HFFc6 (cell line): ENCODE measurements around the gene RCL1. TPM values are rescaled to one million over a fixed set of nuclear protein-coding genes. Genes with fewer than 3 reads are reported as not detected.

Experiments used
- DNase-seq: peaks from one replicate; pipeline ENCODE4 v3.0.0-alpha.2; 2018
- H3K27ac Mint-ChIP-seq: 2 replicates; pipeline ENCODE4 v1.8.0; 2020; ENCODE audit warnings: mild to moderate bottlenecking, mixed read lengths
- H3K27me3 Mint-ChIP-seq: 2 replicates; pipeline ENCODE4 v1.8.0; 2021; ENCODE audit warnings: mild to moderate bottlenecking, moderate library complexity, mixed read lengths; ENCODE audit not compliant: insufficient read depth
- H3K36me3 Mint-ChIP-seq: 2 replicates; pipeline ENCODE4 v1.8.0; 2021; ENCODE audit warnings: low read depth, mixed read lengths
- H3K4me1 Mint-ChIP-seq: 2 replicates; pipeline ENCODE4 v1.8.0; 2020; ENCODE audit warnings: low read depth, mixed read lengths
- H3K4me3 Mint-ChIP-seq: 2 replicates; pipeline ENCODE4 v1.8.0; 2020; ENCODE audit warnings: mild to moderate bottlenecking, moderate library complexity, mixed read lengths
- H3K9me3 Mint-ChIP-seq: 2 replicates; pipeline ENCODE4 v1.8.0; 2020; ENCODE audit warnings: mild to moderate bottlenecking, mixed read lengths
- CTCF ChIP-seq: fragments of 200-600 bp; sonication (generic); IDR thresholded peaks from 2 replicates; pipeline ENCODE4 v1.5.0; 2021; ENCODE audit warnings: antibody characterized with exemption, mild to moderate bottlenecking
- total RNA-seq, 6 experiments: library from RNA; stranded (reverse); fragmentation: NEBNext Ultra II Directional; extraction: Animal tissue kit (Norgen Biotek cat#: 25700); gene quantifications; 2 replicates in 1 of 6; 3 replicates in 5 of 6; pipeline ENCODE4 v1.2.3, GENCODE V29; 2021

The RCL1 gene
- total RNA-seq, 6 experiments from 2014 or later: 7.4 to 9.8 (median 8.1) TPM

DNA sequence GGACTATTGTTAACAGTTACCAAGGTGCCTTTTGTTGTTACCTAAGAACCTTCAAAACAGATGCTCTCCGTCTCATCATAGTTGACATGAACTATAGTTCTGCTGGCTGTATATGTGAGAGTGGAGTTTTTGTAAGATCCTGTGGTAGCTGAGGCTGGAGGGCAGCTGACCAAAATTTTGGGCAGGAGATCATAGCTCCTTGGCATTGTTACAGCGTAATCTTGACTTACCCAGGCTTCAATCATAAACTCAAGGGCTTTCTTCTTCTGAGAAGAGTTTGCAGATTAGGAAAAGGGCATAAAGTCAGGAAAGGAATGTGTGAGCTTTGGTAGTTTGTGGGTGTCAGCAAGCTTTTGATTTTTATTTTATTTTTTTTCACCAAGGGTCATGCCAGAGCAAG lies 34.5 kb downstream of the RCL1 start:
- TF ChIP-seq CTCF: no peak
- Mint-ChIP-seq H3K27me3 (0 out of 2 replicates have a peak, but pooled peaks cover 1% of the 10 kb centered on the region), H3K27ac (no peak overlapping the region), H3K36me3 (peaks cover 5% of the 10 kb centered on the region; the same call in 1 of the 2 replicates), H3K4me3 (no peak overlapping the region), H3K9me3 (no peaks in the 10 kb centered on the region), H3K4me1 (peaks cover 14% of the 10 kb centered on the region)
- DNase-seq: no peak

DNA sequence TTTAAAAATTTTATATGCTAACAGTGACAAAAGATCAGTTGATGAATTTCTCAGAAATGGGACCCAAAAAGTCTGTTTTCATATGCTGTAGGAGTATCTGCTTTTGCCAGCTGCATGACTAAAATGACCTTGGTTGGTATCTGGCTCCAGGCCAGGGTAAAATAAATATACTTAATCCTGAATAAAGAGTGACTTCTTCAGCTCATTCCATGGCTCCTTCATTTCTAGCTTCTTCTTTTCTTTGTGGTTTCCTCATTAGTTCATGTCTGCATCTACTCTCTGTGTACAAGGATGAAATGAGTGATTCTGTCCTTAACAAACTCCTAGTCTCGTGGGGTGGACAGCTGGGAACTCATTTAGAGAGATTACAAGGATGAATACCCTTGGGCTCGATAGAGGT lies 36.0 kb downstream of the RCL1 start:
- TF ChIP-seq CTCF: no peak
- DNase-seq: peak; percentile 29
- H3K4me1 Mint-ChIP-seq: peaks cover 28% of the 10 kb centered on the region
- no peaks in the 10 kb centered on the region for H3K9me3 Mint-ChIP-seq
- H3K36me3 Mint-ChIP-seq: peaks cover 5% of the 10 kb centered on the region; the same call in 1 of the 2 replicates
- no peak overlapping the region for H3K4me3 Mint-ChIP-seq
- 0 out of 2 replicates have a peak, but pooled peaks cover 1% of the 10 kb centered on the region for H3K27me3 Mint-ChIP-seq
- H3K27ac Mint-ChIP-seq: no peak overlapping the region

DNA sequence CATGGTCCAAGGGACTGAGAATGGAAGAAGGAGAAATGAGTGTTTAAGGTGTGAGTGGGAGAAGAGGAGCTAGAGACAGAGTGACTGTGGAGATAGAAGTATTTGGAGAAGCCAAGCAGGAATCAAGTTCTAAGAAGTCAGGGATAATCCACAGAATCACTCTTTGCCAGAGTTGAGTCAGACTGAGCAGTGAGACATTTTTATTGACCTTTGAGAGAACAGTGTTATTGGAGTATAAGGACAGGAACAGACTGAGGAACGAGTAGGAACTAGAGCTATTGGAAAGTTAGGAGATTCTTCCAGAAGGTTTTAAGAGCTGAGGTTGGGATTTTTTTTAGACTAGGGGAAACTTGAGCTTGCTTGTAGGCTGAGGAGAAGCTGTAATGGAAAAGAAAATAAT lies 37.2 kb downstream of the RCL1 start:
- TF ChIP-seq CTCF: no peak
- Mint-ChIP-seq H3K9me3 (no peaks in the 10 kb centered on the region), H3K27me3 (0 out of 2 replicates have a peak, but pooled peaks cover 1% of the 10 kb centered on the region), H3K27ac (no peak overlapping the region), H3K36me3 (peaks cover 8% of the 10 kb centered on the region), H3K4me1 (peaks cover 40% of the 10 kb centered on the region), H3K4me3 (no peak overlapping the region)
- peak; percentile 35 for DNase-seq

DNA sequence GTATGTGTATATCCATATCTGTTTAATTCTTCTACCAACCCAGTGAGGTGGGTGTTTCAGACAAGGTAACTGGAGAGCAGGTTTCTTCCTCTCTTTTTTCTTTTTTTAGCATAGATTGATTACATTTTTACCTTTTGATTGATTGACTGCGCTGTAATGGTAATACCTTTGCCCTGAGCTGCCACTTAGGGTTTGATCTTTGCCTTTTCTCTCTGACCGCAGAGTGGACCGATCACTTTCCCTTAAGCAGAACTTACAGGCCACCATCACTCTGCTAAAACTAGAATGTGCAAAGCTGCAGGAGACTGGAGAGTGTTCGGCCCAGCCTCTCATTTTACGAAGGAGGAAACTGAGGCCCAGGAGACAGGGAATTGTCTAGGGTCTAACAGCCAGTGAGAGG lies 38.0 kb downstream of the RCL1 start:
- H3K36me3 Mint-ChIP-seq: peaks cover 13% of the 10 kb centered on the region
- no peak overlapping the region for H3K4me3 Mint-ChIP-seq
- H3K27me3 Mint-ChIP-seq: peaks cover 1% of the 10 kb centered on the region; the same call in 1 of the 2 replicates
- no peaks in the 10 kb centered on the region for H3K9me3 Mint-ChIP-seq
- no peak for TF ChIP-seq CTCF
- H3K4me1 Mint-ChIP-seq: peaks cover 44% of the 10 kb centered on the region
- no peak overlapping the region for H3K27ac Mint-ChIP-seq
- no peak for DNase-seq

- H3K27me3 Mint-ChIP-seq: peaks cover 1% of the 10 kb centered on the region; the same call in 1 of the 2 replicates
- DNase-seq: no peak
- no peak overlapping the region for H3K4me3 Mint-ChIP-seq
- H3K36me3 Mint-ChIP-seq: peaks cover 14% of the 10 kb centered on the region
- no peaks in the 10 kb centered on the region for H3K9me3 Mint-ChIP-seq
- TF ChIP-seq CTCF: peak; percentile 30; the same call in 1 of the 2 replicates
- peaks cover 46% of the 10 kb centered on the region for H3K4me1 Mint-ChIP-seq
- no peak overlapping the region for H3K27ac Mint-ChIP-seq
Observed at GRCh38 chr9:4831119-4831518, 38.4 kb downstream of the RCL1 start.

DNA sequence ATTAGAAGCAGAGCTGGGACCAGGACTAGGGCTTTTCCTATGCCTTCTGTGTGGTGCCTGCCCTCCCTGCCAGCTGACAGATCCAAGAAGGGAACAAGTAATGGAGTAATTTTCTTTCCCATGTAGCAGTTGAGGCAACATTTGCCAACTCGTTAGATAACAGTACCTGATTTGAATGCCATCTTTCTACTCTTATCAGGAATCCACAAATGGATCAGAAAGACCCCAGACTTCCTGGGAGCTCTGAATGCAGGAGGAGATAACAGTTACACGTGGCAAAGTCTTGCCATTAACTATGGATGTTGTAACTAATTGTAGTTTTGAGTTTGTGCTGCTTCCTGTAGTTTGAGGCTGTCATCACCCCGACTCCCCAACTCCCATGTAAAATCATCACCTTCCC lies 39.2 kb downstream of the RCL1 start:
- no peak for DNase-seq
- Mint-ChIP-seq H3K4me1 (peaks cover 54% of the 10 kb centered on the region), H3K4me3 (no peak overlapping the region), H3K27ac (peak overlapping the region; percentile 61), H3K9me3 (no peaks in the 10 kb centered on the region), H3K36me3 (peaks cover 19% of the 10 kb centered on the region), H3K27me3 (peaks cover 1% of the 10 kb centered on the region; the same call in 1 of the 2 replicates)
- TF ChIP-seq CTCF: no peak
